ENCODE results near the gene KRTAP5-9. TPM values are rescaled to one million over a fixed set of nuclear protein-coding genes. Genes with fewer than 3 reads are reported as not detected.

KRTAP5-9 gene
- total and polyA plus RNA-seq, 2 of the 8 experiments (the other 6 are each of a cell fraction or from before 2014, with no cell fraction given), result 0.11 TPM; not detected in 1

GRCh38 chr11:71502026-71502425, 46.2 kb upstream of the KRTAP5-9 start (continued):
- TF ChIP-seq RXRA (IDR thresholded peaks at IDR 0.05; ENCODE audit: insufficient read depth, low read depth, low read length), result no peak
- TF ChIP-seq SIX5 (IDR thresholded peaks at IDR 0.05; ENCODE audit: low read depth, low read length), result no peak
- no peak for TF ChIP-seq TEAD4 (IDR thresholded peaks at IDR 0.05; ENCODE audit: low read depth, low read length)
- TF ChIP-seq BCL11A (IDR thresholded peaks at IDR 0.05; ENCODE audit: low read depth in 2 of 2, low read length in 2 of 2), result no peak

All from H1 (cell line).